ENCODE measurements around the gene PCDHGA7.
"Not testable (repeated sequence)": the region's sequence is repeated elsewhere in the genome, so short reads cannot be mapped to it uniquely, and the experiment has no call there.

Gene PCDHGA7

DNA sequence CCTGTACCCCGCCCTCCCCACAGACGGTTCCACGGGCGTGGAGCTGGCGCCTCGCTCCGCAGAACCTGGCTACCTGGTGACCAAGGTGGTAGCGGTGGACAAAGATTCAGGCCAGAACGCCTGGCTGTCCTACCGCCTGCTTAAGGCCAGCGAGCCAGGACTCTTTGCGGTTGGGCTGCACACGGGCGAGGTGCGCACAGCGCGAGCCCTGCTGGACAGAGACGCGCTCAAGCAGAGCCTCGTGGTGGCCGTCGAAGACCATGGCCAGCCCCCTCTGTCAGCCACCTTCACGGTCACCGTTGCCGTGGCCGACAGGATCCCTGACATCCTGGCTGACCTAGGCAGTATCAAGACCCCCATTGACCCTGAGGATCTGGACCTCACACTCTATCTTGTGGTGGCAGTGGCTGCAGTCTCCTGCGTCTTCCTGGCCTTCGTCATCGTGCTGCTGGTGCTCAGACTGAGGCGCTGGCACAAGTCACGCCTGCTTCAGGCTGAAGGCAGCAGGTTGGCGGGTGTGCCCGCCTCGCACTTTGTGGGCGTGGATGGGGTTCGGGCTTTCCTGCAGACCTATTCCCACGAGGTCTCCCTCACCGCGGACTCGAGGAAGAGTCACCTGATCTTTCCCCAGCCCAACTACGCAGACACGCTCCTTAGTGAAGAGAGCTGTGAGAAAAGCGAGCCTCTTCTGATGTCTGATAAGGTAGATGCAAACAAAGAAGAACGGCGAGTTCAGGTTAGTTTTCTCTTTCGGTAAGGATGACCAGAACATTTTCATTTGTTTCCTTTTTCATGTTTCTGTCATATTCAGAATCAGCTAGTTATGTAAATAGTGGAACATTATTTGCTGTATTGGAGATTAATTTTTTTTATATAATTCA lies 16.3 kb upstream of the PCDHGA7 start:
- DNase-seq: no peak

DNA sequence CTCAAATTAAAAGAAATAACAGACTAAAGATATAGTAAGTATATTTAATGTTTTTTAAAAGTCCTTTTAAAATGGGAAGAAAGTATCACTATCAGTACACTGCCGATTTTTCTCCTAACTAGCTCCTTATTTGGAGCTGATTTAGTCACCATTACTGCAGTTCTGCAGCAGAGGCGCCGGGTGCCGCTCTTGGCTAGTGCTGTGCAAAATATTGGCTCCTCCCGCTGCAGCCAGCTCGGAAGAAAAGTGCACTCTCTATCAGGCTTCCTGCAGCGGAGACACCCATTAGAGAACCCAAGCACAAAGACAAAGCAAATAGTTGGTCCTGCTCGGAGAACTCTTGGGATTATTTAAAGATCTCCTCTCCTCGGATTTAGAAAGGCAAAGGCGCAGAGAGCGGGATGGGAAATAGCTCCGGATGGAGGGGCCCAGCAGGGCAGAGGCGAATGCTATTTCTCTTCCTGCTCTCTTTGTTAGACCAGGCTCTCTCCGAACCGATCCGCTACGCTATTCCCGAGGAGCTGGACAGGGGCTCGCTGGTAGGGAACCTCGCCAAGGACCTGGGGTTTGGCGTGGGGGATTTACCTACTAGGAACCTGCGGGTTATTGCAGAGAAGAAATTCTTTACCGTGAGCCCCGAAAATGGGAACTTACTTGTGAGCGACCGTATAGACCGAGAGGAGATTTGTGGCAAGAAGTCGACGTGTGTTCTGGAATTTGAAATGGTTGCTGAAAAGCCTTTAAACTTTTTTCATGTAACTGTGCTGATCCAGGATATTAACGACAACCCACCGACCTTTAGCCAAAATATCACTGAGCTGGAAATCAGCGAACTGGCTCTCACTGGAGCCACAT lies 12.3 kb upstream of the PCDHGA7 start, which contains the start of gene PCDHGB3:
Gene PCDHGB3, plus strand, starts transcription at position 249 of the 855 bp plus-strand sequence. Its CDS starts 153 bp downstream, at position 402.
- DNase-seq: no peak

DNA sequence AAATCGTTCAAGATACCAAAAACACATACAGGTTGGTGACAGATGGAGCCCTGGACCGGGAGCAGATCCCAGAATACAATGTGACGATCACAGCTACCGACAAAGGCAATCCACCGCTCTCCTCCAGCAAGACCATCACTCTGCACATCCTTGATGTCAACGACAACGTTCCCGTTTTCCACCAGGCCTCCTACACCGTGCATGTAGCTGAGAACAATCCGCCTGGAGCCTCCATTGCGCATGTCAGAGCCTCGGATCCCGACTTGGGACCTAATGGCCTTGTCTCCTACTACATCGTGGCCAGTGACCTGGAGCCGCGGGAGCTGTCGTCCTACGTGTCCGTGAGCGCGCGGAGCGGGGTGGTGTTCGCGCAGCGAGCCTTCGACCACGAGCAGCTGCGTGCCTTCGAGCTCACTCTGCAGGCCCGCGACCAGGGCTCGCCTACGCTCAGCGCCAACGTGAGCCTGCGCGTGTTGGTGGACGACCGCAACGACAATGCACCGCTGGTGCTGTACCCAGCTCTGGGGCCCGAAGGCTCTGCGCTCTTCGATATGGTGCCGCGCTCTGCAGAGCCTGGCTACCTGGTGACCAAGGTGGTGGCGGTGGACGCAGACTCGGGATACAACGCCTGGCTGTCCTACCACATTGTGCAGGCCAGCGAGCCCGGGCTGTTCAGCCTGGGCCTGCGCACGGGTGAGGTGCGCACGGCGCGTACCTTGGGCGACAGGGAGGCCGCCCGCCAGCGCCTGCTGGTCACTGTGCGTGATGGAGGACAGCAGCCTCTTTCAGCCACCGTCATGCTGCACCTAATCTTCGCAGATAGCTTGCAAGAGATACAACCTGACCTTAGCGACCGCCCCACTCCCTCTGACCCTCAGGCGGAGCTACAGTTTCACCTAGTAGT lies 10.7 kb upstream of the PCDHGA7 start:
- no peak for DNase-seq

DNA sequence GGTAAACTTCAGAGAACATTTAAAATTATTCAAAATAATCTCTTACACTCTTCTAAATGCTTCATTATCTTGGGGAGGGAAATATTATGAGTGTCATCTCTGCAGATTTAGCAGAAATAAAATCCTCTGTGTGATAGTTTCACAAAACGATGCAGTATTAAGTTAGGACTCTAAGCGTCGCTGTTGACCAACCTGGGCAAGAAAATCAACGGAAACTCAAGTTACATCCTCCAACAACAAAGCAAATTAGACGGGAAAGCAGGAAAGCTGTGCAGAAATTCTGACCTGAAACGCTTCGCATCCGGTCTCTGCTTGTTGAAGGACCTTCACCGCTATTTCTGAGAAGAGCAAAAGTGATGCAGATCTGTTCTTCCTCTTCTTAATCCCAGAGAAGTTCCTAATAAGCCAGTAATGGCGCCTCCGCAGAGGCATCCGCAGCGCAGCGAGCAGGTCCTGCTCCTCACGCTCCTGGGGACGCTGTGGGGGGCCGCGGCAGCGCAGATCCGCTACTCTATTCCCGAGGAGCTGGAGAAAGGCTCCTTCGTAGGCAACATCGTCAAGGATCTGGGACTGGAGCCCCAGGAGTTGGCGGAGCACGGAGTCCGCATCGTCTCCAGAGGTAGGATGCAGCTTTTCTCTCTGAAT lies 8.7 kb upstream of the PCDHGA7 start, which contains the start of gene PCDHGA6:
Gene PCDHGA6, plus strand, starts transcription at position 219 of the 645 bp plus-strand sequence. Its CDS starts 193 bp downstream, at position 412.
- no peak for DNase-seq

- DNase-seq: no peak
These were observed 7.9 kb upstream of the PCDHGA7 start for GRCh38 chr5:141374627-141375026.

GRCh38 chr5:141375444-141376155 lies 6.9 kb upstream of the PCDHGA7 start:
- DNase-seq: not testable (repeated sequence)

- DNase-seq: no peak
These were observed 803 bp downstream of the PCDHGA7 start for GRCh38 chr5:141383345-141383744.

- DNase-seq: no peak
These were observed 2.1 kb downstream of the PCDHGA7 start for GRCh38 chr5:141384471-141385267.

DNA sequence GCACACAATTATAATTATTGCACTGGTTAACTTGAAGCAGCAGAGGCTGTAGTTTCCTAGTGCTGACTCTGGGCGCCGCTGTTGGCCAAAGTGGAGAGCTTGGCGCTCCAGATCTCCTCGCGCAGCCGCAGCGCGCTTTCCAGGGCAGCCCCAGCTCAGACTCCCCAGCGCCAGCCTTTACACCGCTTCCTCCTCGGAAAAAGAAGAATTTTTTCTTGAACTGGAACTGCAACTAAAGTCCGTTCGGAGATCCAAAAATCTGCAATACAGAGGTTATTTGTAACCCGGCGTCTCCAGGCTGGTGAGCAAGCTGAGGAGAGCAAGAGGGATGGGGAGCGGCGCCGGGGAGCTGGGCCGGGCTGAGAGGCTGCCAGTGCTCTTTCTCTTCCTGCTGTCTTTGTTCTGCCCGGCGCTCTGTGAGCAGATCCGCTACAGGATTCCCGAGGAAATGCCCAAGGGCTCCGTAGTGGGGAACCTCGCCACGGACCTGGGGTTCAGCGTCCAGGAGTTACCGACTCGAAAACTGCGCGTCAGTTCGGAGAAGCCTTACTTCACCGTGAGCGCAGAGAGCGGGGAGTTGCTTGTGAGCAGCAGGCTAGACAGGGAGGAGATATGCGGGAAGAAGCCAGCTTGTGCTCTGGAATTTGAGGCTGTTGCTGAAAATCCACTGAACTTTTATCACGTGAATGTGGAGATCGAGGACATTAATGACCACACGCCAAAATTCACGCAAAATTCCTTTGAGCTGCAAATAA lies 5.2 kb downstream of the PCDHGA7 start, which contains the start of gene PCDHGB4:
Gene PCDHGB4, plus strand, starts transcription at position 142 of the 755 bp plus-strand sequence. Its CDS starts 187 bp downstream, at position 329.
- DNase-seq: not testable (repeated sequence)

DNA sequence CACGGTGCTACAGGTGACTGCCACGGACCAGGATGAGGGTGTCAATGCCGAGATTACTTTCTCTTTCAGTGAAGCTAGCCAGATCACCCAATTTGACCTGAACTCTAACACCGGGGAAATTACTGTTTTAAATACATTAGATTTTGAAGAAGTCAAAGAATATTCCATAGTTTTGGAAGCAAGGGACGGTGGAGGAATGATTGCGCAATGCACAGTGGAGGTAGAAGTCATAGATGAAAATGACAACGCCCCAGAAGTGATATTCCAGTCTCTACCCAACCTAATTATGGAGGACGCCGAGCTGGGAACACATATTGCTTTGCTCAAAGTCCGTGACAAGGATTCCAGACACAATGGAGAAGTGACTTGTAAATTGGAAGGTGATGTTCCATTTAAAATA lies 6.1 kb downstream of the PCDHGA7 start:
- DNase-seq: no peak

DNA sequence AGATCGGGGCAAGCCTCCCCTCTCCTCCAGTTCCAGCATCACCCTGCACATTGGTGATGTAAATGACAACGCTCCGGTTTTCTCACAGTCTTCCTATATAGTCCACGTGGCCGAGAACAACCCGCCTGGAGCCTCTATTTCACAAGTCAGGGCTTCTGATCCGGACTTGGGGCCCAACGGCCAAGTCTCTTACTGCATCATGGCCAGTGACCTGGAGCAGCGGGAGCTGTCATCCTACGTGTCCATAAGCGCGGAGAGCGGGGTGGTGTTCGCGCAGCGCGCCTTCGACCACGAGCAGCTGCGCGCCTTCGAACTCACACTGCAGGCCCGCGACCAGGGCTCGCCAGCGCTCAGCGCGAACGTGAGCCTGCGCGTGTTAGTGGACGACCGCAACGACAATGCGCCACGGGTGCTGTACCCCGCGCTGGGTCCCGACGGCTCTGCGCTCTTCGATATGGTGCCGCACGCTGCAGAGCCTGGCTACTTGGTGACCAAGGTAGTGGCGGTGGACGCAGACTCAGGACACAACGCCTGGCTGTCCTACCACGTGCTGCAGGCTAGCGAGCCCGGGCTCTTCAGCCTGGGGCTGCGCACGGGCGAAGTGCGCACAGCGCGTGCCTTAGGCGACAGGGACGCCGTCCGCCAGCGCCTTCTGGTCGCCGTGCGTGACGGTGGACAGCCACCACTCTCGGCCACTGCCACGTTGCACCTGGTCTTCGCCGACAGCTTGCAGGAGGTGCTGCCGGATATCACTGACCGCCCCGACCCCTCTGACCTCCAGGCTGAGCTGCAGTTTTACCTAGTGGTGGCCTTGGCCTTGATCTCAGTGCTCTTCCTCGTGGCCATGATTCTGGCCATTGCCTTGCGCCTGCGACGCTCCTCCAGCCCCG lies 6.9 kb downstream of the PCDHGA7 start:
- DNase-seq: no peak

- no peak for DNase-seq
These were observed 10.1 kb downstream of the PCDHGA7 start, which contains the start of gene PCDHGA8 for GRCh38 chr5:141392429-141393198. TSS of gene PCDHGA8 (plus strand) at chr5:141392633. CDS start at chr5:141392814, 181 bp downstream.

DNA sequence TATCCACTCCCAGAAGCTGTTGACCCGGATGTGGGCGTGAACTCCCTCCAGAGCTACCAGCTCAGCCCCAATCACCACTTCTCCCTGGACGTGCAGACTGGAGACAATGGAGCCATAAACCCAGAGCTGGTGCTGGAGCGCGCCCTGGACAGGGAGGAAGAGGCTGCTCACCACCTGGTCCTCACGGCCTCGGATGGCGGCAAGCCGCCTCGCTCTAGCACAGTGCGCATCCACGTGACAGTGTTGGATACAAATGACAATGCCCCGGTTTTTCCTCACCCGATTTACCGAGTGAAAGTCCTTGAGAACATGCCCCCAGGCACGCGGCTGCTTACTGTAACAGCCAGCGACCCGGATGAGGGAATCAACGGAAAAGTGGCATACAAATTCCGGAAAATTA lies 10.7 kb downstream of the PCDHGA7 start:
- DNase-seq: no peak

DNA sequence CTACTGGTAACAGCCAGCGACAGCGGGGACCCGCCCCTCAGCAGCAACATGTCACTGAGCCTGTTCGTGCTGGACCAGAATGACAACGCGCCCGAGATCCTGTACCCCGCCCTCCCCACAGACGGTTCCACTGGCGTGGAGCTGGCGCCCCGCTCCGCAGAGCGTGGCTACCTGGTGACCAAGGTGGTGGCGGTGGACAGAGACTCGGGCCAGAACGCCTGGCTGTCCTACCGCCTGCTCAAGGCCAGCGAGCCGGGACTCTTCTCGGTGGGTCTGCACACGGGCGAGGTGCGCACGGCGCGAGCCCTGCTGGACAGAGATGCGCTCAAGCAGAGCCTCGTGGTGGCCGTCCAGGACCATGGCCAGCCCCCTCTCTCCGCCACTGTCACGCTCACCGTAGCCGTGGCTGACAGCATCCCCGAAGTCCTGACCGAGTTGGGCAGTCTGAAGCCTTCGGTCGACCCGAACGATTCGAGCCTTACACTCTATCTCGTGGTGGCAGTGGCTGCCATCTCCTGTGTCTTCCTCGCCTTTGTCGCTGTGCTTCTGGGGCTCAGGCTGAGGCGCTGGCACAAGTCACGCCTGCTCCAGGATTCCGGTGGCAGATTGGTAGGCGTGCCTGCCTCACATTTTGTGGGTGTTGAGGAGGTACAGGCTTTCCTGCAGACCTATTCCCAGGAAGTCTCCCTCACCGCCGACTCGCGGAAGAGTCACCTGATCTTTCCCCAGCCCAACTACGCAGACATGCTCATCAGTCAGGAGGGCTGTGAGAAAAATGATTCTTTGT lies 12.1 kb downstream of the PCDHGA7 start:
- DNase-seq: not testable (repeated sequence)

DNA sequence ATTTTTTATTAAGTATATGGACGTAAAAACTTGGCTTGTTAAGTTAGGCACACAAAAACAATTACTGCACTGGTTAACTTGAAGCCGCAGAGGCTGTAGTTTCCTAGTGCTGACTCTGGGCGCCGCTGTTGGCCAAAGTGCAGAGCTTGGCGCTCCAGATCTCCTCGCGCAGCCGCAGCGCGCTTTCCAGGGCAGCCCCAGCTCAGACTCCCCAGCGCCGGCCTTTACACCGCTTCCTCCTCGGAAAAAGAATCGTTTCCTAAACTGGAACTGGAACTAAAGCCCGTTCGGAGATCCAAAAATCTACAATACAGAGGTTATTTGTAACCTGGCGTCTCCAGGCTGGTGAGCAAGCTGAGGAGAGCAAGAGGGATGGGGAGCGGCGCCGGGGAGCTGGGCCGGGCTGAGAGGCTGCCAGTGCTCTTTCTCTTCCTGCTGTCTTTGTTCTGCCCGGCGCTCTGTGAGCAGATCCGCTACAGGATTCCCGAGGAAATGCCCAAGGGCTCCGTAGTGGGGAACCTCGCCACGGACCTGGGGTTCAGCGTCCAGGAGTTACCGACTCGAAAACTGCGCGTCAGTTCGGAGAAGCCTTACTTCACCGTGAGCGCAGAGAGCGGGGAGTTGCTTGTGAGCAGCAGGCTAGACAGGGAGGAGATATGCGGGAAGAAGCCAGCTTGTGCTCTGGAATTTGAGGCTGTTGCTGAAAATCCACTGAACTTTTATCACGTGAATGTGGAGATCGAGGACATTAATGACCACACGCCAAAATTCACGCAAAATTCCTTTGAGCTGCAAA lies 15.4 kb downstream of the PCDHGA7 start, which contains the start of gene PCDHGB5:
Gene PCDHGB5, plus strand, starts transcription at position 192 of the 796 bp plus-strand sequence. Its CDS starts 181 bp downstream, at position 373.
- DNase-seq: not testable (repeated sequence)

Data from hippocampal formation (tissue), 2 donors.